Bronchial epithelial cell (primary cell): ENCODE results near the gene TPST2. TPM values are rescaled to one million over a fixed set of nuclear protein-coding genes. Genes with fewer than 3 reads are reported as not detected.

ENCODE experiments used
- DNase-seq: peaks from one replicate; pipeline ENCODE4 v3.0.0-alpha.2; 2010; ENCODE audit warnings: low read depth
- FAIRE-seq: peaks from 2 replicates; lab custom pipeline; 2011; peaks lifted over from hg19 to GRCh38; lab: Jason Lieb, UNC
- H3K27me3 ChIP-seq: 2 replicates; pipeline ENCODE4 v1.5.1; 2011; ENCODE audit warnings: low read length; ENCODE audit not compliant: control insufficient read depth, insufficient read depth
- H3K36me3 ChIP-seq: 2 replicates; pipeline ENCODE4 v1.5.1; 2011; ENCODE audit warnings: low read length; ENCODE audit not compliant: control insufficient read depth, insufficient read depth
- H3K4me3 ChIP-seq: 2 replicates; pipeline ENCODE4 v1.5.1; 2011; ENCODE audit warnings: mild to moderate bottlenecking, low read depth, low read length, control low read depth
- total RNA-seq: library from RNA; depleted of rRNA; stranded (reverse); fragments of >200 nt; gene quantifications from 2 replicates; pipeline ENCODE4 v1.2.1, GENCODE V29; 2014
- TF ChIP-seq, protein P1 (sequence below): IDR thresholded peaks from 2 replicates; pipeline ENCODE4 v1.5.1; 2011; ENCODE audit warnings: mild to moderate bottlenecking, moderate library complexity, low read length, control low read depth, inconsistent platforms; ENCODE audit not compliant: insufficient read depth, severe bottlenecking

The TPST2 gene
- total RNA-seq, 1 donor from 2014 or later = 18.4 TPM

DNA sequence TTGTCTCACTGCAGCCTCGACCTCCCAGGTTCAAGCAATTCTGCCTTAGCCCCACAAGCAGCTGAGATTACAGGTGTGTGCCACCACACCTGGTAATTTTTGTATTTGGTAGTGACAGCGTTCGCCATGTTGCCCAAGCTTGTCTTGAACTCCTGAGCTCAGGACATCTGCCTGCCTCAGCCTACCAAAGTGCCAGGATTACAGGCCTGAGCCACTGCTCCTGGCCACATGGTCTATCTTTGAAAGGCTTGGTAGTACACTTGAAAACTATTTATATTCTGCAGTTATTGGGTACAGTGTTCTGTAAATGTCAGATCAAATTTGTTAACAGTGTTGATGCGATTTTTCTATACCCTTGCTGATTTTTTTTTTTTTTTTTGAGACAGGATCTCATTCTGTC, 41.4 kb upstream of the TPST2 start:
- no peaks in the 10 kb centered on the region for H3K36me3 ChIP-seq
- no peak overlapping the region for H3K4me3 ChIP-seq
- DNase-seq = no peak
- H3K27me3 ChIP-seq = no peaks in the 10 kb centered on the region
- TF ChIP-seq, protein P1, sequence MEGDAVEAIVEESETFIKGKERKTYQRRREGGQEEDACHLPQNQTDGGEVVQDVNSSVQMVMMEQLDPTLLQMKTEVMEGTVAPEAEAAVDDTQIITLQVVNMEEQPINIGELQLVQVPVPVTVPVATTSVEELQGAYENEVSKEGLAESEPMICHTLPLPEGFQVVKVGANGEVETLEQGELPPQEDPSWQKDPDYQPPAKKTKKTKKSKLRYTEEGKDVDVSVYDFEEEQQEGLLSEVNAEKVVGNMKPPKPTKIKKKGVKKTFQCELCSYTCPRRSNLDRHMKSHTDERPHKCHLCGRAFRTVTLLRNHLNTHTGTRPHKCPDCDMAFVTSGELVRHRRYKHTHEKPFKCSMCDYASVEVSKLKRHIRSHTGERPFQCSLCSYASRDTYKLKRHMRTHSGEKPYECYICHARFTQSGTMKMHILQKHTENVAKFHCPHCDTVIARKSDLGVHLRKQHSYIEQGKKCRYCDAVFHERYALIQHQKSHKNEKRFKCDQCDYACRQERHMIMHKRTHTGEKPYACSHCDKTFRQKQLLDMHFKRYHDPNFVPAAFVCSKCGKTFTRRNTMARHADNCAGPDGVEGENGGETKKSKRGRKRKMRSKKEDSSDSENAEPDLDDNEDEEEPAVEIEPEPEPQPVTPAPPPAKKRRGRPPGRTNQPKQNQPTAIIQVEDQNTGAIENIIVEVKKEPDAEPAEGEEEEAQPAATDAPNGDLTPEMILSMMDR = no peak
- no peak for FAIRE-seq

DNA sequence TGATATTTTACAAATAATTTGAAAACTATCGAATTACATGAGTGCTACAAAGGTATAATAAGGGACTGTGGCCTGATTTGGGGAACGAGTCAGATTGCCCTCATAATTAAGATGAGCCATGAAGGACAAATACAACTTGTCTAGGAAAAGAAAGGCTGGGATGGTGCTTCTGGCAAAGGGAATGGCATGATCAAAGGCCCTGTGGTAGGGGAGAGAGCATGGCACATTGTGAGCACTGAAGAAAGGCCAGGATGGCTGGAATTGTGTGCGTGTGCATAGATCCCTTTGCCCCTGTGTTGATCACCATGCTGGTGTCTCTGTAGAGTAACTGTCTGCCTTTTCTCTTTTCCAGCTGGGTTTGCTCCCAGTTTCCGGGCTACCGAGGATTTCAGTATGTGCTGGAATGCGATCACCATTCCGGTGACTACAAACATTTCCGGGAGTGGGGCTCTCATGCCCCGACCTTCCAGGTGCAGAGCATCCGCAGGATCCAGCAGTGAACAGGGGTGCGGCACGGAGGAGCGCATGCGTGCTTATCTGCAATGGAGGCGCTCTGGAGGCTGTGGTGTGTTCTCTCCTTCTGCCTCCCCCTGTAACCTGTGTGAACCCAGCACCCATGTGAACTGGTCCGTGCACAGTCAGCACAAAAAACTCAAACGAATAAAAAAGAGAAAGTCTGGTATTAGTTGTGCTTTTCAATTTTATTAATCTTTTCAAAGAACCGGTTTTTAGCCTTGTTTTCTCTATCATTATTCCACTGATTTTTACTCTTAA, 40.2 kb upstream of the TPST2 start:
- DNase-seq (no peak), FAIRE-seq (no peak)
- H3K27me3 ChIP-seq = no peaks in the 10 kb centered on the region
- TF ChIP-seq, protein P1 = no peak
- no peaks in the 10 kb centered on the region for H3K36me3 ChIP-seq
- no peak overlapping the region for H3K4me3 ChIP-seq

DNA sequence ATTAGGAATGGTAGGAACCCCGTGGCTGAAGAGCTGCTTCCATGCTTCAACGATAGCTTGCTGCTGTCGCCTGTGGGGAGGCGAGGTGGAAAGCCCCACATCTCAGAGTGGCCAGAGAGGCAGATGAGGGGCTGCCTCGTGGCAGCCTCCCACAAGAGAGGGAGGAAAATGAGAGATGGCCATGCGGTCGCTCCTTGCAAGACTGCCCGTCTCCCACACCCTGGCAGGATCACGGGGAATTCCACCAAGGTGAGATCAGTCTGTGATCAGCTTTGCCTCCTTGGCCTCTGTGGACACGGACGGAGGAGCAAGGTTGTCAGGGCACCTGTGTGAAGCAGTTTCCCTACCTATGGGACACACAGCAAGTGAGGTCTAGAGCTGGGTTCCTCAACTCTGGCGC, 34.9 kb upstream of the TPST2 start:
- TF ChIP-seq, protein P1 = no peak
- peak; percentile 73 for FAIRE-seq

DNA sequence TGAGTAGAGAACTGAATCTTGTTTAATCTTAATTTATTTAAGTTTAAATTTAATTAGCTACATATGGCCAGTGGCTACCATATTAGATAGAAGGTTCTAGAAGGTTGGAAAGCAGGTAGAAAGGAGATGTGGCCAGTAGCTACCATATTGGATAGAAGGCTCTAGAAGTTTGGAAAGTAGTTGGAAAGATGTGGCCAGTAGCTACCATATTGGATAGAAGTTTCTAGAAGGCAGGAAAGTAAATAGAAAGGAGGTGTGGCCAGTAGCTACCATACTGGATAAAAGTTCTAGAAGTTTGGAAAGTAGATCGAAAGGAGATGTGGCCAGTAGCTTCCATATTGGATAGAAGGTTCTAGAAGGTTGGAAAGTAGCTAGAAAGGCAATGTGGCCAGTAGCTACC, 34.1 kb upstream of the TPST2 start:
- TF ChIP-seq, protein P1 = no peak
- H3K27me3 ChIP-seq = no peaks in the 10 kb centered on the region
- no peak for FAIRE-seq

More for the DNA sequence above, 34.9 kb upstream of the TPST2 start:
- Histone ChIP-seq H3K27me3 (no peaks in the 10 kb centered on the region), H3K4me3 (no peak overlapping the region), H3K36me3 (no peaks in the 10 kb centered on the region)
- DNase-seq = no peak

DNA sequence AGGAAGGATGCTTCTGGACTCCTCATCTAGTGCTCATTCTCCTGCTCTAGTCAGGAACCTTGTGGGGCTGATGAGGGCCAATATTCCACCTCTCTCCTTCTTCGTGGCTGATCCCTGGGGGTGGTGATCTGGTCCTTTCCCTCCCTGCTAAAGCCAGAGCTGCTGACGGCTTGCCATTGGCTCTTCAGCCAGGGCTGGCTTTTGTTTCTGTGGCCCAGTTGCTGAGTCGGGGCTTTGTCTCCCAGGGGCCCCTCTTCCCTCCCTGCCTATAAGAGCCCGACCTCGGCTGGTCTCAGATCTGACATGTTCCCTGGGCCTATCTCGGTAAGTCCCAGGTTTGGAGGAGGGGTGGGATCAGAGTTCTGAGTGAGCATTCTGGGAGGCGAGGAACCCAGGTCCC, 31.7 kb upstream of the TPST2 start, which contains the start of gene CRYBA4:
Gene CRYBA4, plus strand, starts transcription at position 301 of the 400 bp plus-strand sequence. CDS start 634 bp downstream, outside the sequence.
- Histone ChIP-seq H3K36me3 (no peaks in the 10 kb centered on the region), H3K27me3 (no peaks in the 10 kb centered on the region), H3K4me3 (no peak within 1 kb of the TSS)
- no peak for FAIRE-seq
- TF ChIP-seq, protein P1 = no peak
- no peak for DNase-seq

More for the DNA sequence above, 34.1 kb upstream of the TPST2 start:
- Histone ChIP-seq H3K36me3 (no peaks in the 10 kb centered on the region), H3K4me3 (no peak overlapping the region)
- no peak for DNase-seq
